22Rv1 (cell line): ENCODE results near the gene AMBRA1.

ENCODE experiments used
- CTCF ChIP-seq: fragments of 450-650 bp; IDR thresholded peaks from 2 replicates; pipeline ENCODE4 v1.5.1; 2017; ENCODE audit warnings: mild to moderate bottlenecking
- ZFX ChIP-seq: fragments of 450-650 bp; IDR thresholded peaks from 2 replicates; pipeline ENCODE4 v1.6.1; 2017; ENCODE audit warnings: antibody characterized with exemption, borderline replicate concordance

- no peak for TF ChIP-seq CTCF
- TF ChIP-seq ZFX: no peak
These were observed 31.3 kb downstream of the AMBRA1 start for GRCh38 chr11:46562527-46562926.
